ENCODE data around the gene MICAL2.

DNA sequence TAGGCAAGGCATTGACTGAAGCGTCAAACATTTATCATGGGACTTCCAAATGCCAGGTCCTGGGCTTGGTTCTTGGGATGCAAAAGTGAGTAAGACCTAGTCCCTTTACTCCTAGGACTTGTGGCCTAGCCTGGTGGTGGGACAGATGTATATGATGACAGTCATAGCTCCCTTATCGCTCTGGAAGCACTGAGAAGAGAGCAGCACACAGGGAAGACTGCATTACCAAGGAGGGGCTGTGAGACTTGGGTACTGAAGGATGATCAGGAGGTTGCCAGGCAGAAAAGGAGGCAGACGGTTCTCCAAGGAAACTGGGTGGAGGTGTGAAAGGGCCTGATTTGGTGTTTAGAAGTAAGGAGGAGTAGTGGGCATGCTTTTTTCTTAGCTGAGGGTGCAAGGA lies 32.5 kb downstream of the MICAL2 start:
- TF ChIP-seq, protein P1, sequence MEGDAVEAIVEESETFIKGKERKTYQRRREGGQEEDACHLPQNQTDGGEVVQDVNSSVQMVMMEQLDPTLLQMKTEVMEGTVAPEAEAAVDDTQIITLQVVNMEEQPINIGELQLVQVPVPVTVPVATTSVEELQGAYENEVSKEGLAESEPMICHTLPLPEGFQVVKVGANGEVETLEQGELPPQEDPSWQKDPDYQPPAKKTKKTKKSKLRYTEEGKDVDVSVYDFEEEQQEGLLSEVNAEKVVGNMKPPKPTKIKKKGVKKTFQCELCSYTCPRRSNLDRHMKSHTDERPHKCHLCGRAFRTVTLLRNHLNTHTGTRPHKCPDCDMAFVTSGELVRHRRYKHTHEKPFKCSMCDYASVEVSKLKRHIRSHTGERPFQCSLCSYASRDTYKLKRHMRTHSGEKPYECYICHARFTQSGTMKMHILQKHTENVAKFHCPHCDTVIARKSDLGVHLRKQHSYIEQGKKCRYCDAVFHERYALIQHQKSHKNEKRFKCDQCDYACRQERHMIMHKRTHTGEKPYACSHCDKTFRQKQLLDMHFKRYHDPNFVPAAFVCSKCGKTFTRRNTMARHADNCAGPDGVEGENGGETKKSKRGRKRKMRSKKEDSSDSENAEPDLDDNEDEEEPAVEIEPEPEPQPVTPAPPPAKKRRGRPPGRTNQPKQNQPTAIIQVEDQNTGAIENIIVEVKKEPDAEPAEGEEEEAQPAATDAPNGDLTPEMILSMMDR (IDR thresholded peaks at IDR 0.05): no peak
- no peak for TF ChIP-seq POLR2A (IDR thresholded peaks at IDR 0.05; ENCODE audit: low read depth)
- TF ChIP-seq POLR2AphosphoS5 (IDR thresholded peaks at IDR 0.05): no peak
- no peak for TF ChIP-seq EP300 (IDR thresholded peaks at IDR 0.05)

Data from esophagus muscularis mucosa (tissue), 4 donors.